CD4-positive, CD25-positive, alpha-beta regulatory T cell (primary cell): Measurements from ENCODE around the gene SRGAP3. TPM values are rescaled to one million over a fixed set of nuclear protein-coding genes. Genes with fewer than 3 reads are reported as not detected.

Experiments used
- ATAC-seq, 2 donors: fragments of 150-1000 bp; cut with Tn5 transposase; one replicate each; pipeline ENCODE4 v1.10.0; 2021; ENCODE audit warnings: low read depth in 2 of 2, moderate number of reproducible peaks in 2 of 2, moderate library complexity in 1 of 2
- DNase-seq, 3 donors: peaks; one replicate each; pipeline versions ENCODE4 v3.0.0 to v3.0.0-alpha.2; 2012 to 2022; ENCODE audit warnings: mixed read lengths in 1 of 3
- H3K27ac ChIP-seq: one replicate; pipeline ENCODE4 v1.7.0; 2013; ENCODE audit warnings: mild to moderate bottlenecking, low read length; ENCODE audit not compliant: insufficient read depth, poor library complexity, severe bottlenecking
- H3K27me3 ChIP-seq: one replicate; pipeline ENCODE4 v1.7.0; 2013; ENCODE audit warnings: low read length; ENCODE audit not compliant: control insufficient read depth, insufficient read depth
- H3K36me3 ChIP-seq: one replicate; pipeline ENCODE4 v1.7.0; 2013; ENCODE audit warnings: mild to moderate bottlenecking, low read length, moderate library complexity; ENCODE audit not compliant: control insufficient read depth, insufficient read depth
- H3K4me1 ChIP-seq: 2 replicates; pipeline ENCODE4 v1.7.0; 2013; ENCODE audit warnings: mild to moderate bottlenecking, low read length; ENCODE audit not compliant: insufficient read depth, control insufficient read depth, poor library complexity, severe bottlenecking
- H3K4me3 ChIP-seq: one replicate; pipeline ENCODE4 v1.7.0; 2013; ENCODE audit warnings: low read depth, mild to moderate bottlenecking, low read length, moderate library complexity
- H3K9me3 ChIP-seq, 2 experiments: 1 replicate in 1 of 2; 2 replicates in 1 of 2; pipeline ENCODE4 v1.7.0; 2013; ENCODE audit warnings: low read length in 2 of 2, mild to moderate bottlenecking in 1 of 2, moderate library complexity in 1 of 2; ENCODE audit not compliant: control insufficient read depth in 2 of 2
- H3K27ac Mint-ChIP-seq, 3 donors: one replicate each; pipeline ENCODE4 v1.8.0; 2020 to 2022; ENCODE audit warnings: mild to moderate bottlenecking in 3 of 3, mixed read lengths in 3 of 3, moderate library complexity in 2 of 3
- H3K27me3 Mint-ChIP-seq: one replicate; pipeline ENCODE4 v1.8.0; 2022; ENCODE audit warnings: mild to moderate bottlenecking, mixed read lengths
- H3K36me3 Mint-ChIP-seq: one replicate; pipeline ENCODE4 v1.8.0; 2020; ENCODE audit warnings: mixed read lengths
- H3K4me1 Mint-ChIP-seq, 4 donors: one replicate each; pipeline ENCODE4 v1.8.0; 2020 to 2022; ENCODE audit warnings: mixed read lengths in 4 of 4, mild to moderate bottlenecking in 1 of 4
- H3K4me3 Mint-ChIP-seq, 4 donors: one replicate each; pipeline ENCODE4 v1.8.0; 2020 to 2022; ENCODE audit warnings: mild to moderate bottlenecking in 4 of 4, mixed read lengths in 4 of 4, moderate library complexity in 3 of 4
- H3K9me3 Mint-ChIP-seq, 7 donors: one replicate each; pipeline ENCODE4 v1.8.0; 2020 to 2022; ENCODE audit warnings: mixed read lengths in 7 of 7, mild to moderate bottlenecking in 3 of 7, moderate library complexity in 2 of 7
- polyA plus RNA-seq, 4 donors: library from polyadenylated mRNA; unstranded; fragments of 300-500 nt; fragmentation: Illumina TruSeq; gene quantifications; one replicate each; pipeline ENCODE4 v1.2.3, GENCODE V29; 2021
- total RNA-seq: library from RNA; stranded (reverse); gene quantifications from one replicate; pipeline ENCODE4 v1.2.3, GENCODE V29; 2022

Gene SRGAP3
- total and polyA plus RNA-seq, 5 donors from 2014 or later = 1.8 to 8.1 (median 2.8) TPM

GRCh38 chr3:9101286-9101685 is 148.2 kb downstream of the SRGAP3 start:
- Mint-ChIP-seq H3K27ac (no peak overlapping the region), H3K36me3 (peaks cover 13% of the 10 kb centered on the region), H3K4me1 (peaks cover 0 to 1% (median 0%) of the 10 kb centered on the region in 4 donors), H3K27me3 (no peaks in the 10 kb centered on the region), H3K4me3 (no peak overlapping the region), H3K9me3 (peaks cover 0 to 3% (median 0%) of the 10 kb centered on the region in 7 donors)
- H3K4me3 ChIP-seq = no peak overlapping the region
- DNase-seq = no peak
- no peaks in the 10 kb centered on the region for H3K9me3 ChIP-seq
- no peaks in the 10 kb centered on the region for H3K36me3 ChIP-seq
- no peak overlapping the region for H3K27ac ChIP-seq
- H3K27me3 ChIP-seq = no peaks in the 10 kb centered on the region
- no peaks in the 10 kb centered on the region for H3K4me1 ChIP-seq
- no peak for ATAC-seq

- peaks cover 0 to 3% (median 0%) of the 10 kb centered on the region in 7 donors for H3K9me3 Mint-ChIP-seq
- no peak overlapping the region for H3K27ac Mint-ChIP-seq
- Histone ChIP-seq H3K9me3 (no peaks in the 10 kb centered on the region), H3K27me3 (no peaks in the 10 kb centered on the region), H3K4me1 (no peaks in the 10 kb centered on the region), H3K4me3 (no peak overlapping the region), H3K27ac (no peak overlapping the region), H3K36me3 (no peaks in the 10 kb centered on the region)
- H3K4me1 Mint-ChIP-seq = peaks cover 0 to 1% (median 0%) of the 10 kb centered on the region in 4 donors
- H3K36me3 Mint-ChIP-seq = peaks cover 13% of the 10 kb centered on the region
- ATAC-seq (no peak), DNase-seq (no peak)
- no peak overlapping the region for H3K4me3 Mint-ChIP-seq
- H3K27me3 Mint-ChIP-seq = no peaks in the 10 kb centered on the region
Observed at GRCh38 chr3:9100513-9100894, 148.9 kb downstream of the SRGAP3 start.

DNA sequence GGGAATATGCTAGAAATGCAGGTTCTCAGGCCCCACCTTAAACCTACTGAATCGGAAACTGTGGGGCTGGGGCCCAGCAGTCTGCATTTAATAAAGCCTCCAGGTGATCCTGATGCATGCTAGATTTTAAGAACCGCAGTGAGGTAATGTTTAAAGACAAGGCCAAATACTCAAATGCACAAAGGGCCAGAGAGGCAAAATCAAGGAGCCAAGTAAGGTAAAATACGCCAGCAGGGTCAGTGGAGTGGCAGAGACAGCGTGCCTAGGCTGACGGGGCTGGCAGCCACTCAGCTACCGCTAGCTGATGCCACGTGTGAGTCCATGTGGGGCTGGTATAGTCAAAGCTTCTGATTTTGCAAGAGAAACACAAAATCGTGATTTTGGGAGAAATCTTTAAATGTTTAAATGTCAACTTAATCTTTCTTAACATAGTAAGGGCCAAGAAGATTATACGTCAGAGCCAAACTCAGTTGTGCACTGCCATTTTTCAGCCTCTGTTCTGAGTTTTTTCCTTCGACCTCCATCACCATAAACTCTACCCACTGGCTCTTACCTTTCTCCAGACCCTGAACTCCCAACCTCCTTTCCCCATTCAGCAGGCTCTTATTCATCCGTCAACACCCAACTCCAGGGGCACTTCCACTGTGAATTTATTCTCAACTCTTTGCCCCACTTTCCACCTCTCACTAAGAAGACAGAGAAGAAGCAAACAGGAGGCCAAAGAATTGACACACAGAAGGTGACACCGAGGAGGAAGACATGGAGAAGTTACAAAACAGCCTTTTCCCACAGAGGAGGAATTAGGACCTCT is 149.5 kb downstream of the SRGAP3 start:
- H3K36me3 Mint-ChIP-seq = peaks cover 13% of the 10 kb centered on the region
- peaks cover 0 to 3% (median 0%) of the 10 kb centered on the region in 7 donors for H3K9me3 Mint-ChIP-seq
- Histone ChIP-seq H3K27ac (no peak overlapping the region), H3K27me3 (no peaks in the 10 kb centered on the region), H3K4me1 (no peaks in the 10 kb centered on the region), H3K36me3 (no peaks in the 10 kb centered on the region), H3K9me3 (no peaks in the 10 kb centered on the region), H3K4me3 (no peak overlapping the region)
- H3K27ac Mint-ChIP-seq = no peak overlapping the region
- H3K4me1 Mint-ChIP-seq = peaks cover 0 to 1% (median 0%) of the 10 kb centered on the region in 4 donors
- H3K4me3 Mint-ChIP-seq = no peak overlapping the region
- DNase-seq = no peak
- ATAC-seq = no peak
- no peaks in the 10 kb centered on the region for H3K27me3 Mint-ChIP-seq

DNA sequence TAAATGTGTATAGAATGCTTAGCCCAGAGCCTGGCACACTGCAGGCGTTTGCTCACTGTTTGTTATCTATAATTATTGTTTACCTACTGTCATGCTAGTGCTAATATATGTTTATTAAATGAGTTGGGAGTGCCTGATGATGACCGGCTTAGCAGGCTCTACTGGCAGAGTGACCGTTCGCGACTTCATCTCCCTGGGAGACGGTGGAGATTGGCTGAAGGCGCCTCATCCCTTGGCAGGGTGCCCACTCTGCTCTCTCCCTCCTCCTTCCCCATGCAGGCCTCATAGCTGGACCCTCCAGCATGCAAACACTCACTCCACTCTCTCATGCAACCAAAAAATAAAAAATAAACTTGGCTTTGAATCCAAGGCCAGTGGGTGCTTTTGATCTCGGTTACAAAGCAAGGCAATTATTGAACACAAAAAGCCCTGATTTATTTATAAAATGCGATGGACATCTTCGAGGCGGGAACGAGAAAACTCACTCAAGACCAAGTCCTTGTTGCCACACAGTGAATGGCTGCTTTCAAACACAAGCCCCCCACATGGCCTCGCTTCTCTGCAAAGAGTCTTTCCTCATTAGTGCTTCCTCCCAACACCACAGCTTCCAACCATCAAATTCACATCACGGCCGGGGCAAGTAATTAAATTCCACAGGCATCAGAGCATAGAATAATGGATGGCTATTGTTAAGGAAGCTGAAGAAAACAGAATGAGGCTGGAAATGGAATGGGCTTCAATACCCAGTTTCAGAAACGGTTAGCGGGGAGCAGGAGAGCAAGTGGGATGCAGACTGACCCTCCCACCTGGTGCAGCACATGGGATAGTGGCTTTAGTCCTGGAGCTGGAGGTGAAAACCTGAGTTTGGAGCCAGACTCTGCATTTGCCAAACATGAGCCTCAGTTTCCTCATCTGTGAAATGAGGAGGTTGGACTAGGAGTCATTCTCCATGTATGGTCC is 150.4 kb downstream of the SRGAP3 start:
- H3K4me3 Mint-ChIP-seq = no peak overlapping the region
- H3K27me3 Mint-ChIP-seq = no peaks in the 10 kb centered on the region
- H3K36me3 ChIP-seq = no peaks in the 10 kb centered on the region
- DNase-seq = no peak
- peaks cover 0 to 3% (median 0%) of the 10 kb centered on the region in 7 donors for H3K9me3 Mint-ChIP-seq
- H3K36me3 Mint-ChIP-seq = peaks cover 13% of the 10 kb centered on the region
- H3K4me3 ChIP-seq = no peak overlapping the region
- H3K4me1 Mint-ChIP-seq = peaks cover 0 to 1% (median 0%) of the 10 kb centered on the region in 4 donors
- H3K27me3 ChIP-seq = no peaks in the 10 kb centered on the region
- no peak overlapping the region for H3K27ac Mint-ChIP-seq
- H3K9me3 ChIP-seq = no peaks in the 10 kb centered on the region
- ATAC-seq = no peak
- H3K27ac ChIP-seq = no peak overlapping the region
- no peaks in the 10 kb centered on the region for H3K4me1 ChIP-seq

- no peak overlapping the region for H3K27ac Mint-ChIP-seq
- H3K9me3 Mint-ChIP-seq = no peaks in the 10 kb centered on the region
- H3K36me3 Mint-ChIP-seq = peaks cover 6% of the 10 kb centered on the region
- Histone ChIP-seq H3K27ac (no peak overlapping the region), H3K4me3 (no peak overlapping the region), H3K4me1 (no peaks in the 10 kb centered on the region), H3K36me3 (no peaks in the 10 kb centered on the region), H3K27me3 (no peaks in the 10 kb centered on the region), H3K9me3 (no peaks in the 10 kb centered on the region)
- ATAC-seq = no peak
- no peaks in the 10 kb centered on the region for H3K27me3 Mint-ChIP-seq
- H3K4me1 Mint-ChIP-seq = peaks cover 0 to 1% (median 0%) of the 10 kb centered on the region in 4 donors
- no peak overlapping the region for H3K4me3 Mint-ChIP-seq
- no peak for DNase-seq
Observed at GRCh38 chr3:9097495-9097894, 152.0 kb downstream of the SRGAP3 start.

DNA sequence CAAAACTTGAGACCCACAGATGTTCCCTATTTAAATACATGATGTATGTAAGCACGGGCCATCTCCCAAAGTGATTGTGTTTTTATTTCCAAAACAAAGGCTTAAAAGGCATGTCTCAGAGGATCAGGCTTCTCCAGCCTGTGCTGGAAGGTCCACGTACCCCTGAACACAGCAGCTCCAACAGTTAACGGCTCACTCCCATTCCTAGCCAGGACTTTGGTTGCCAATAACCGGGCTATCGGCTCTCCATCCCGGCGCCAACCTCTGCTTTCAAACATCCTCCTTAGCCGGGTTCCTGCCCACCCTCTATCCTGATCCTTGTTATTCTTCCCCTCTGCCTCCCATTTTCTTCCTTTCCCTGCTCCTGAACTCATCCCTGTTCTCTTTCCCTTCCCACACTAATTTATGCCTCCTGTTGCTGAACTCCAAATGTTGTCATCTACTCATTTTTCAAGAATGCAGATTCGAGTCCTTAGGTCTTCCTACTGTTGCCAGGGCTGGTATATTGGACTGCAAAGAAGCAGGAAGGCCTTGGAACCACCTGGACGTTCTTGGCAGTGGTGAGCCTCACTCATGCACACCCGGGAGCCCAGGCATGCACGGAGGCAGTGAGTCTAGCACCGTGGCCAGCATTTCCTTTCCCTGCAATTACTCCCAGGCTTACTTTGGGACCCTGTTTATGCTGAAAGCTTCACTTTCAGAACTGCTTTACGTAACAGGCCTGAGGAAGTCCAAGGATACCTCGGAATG is 157.8 kb downstream of the SRGAP3 start:
- Histone ChIP-seq H3K4me1 (no peaks in the 10 kb centered on the region), H3K36me3 (no peaks in the 10 kb centered on the region), H3K9me3 (no peaks in the 10 kb centered on the region), H3K27ac (no peak overlapping the region), H3K27me3 (no peaks in the 10 kb centered on the region), H3K4me3 (no peak overlapping the region)
- Mint-ChIP-seq H3K36me3 (no peaks in the 10 kb centered on the region), H3K4me3 (no peak overlapping the region), H3K27me3 (no peaks in the 10 kb centered on the region), H3K4me1 (no peaks in the 10 kb centered on the region), H3K9me3 (no peaks in the 10 kb centered on the region), H3K27ac (no peak overlapping the region)
- ATAC-seq = no peak
- no peak for DNase-seq
